ENCODE results near the gene SH3BP4. TPM values are rescaled to one million over a fixed set of nuclear protein-coding genes. Genes with fewer than 3 reads are reported as not detected.

Gene SH3BP4
- total RNA-seq, 1 experiment from 2014 or later = 19.9 TPM

DNA sequence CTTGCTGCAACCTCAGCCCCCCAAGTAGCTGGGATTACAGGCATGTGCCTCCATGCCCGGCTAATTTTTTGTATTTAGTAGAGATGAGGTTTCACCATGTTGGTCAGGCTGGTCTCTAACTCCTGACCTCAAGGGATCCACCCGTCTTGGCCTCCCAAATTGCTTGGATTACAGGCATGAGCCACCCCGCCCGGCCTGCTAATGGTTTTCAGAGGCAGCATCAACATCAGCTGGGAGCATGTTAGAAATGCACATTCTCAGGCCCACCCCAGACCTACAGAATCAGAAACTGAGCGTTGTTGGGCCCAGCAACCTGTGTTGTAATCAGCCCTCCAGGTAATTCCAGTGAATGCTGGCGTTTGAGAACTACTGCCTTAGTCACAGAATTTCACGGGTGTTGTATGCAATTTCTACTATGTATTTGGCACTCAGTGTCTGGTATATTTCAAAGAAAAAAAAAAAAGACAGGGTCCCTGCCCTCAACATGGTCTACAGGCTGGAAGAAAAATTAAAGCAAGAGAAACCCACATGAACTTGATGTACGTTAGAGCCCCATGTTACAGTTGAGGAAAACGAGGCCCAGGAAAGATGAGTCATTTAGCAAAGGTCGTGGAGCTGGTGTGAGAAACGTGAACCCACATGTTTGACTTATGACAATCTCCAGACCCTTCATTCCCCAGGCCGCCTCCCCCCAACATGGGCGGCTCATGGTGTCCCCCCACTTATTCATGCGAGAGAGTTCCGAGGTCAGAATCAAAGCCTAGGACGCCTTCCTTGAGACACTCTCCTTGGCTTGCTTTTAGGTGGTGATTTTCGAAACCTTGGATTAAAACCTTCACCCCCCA, 35.3 kb downstream of the SH3BP4 start:
- DNase-seq (ENCODE audit: low spot score) = no peak
- BruUV-seq (replicated peaks) = no TSS peak
- TF ChIP-seq, protein P1, sequence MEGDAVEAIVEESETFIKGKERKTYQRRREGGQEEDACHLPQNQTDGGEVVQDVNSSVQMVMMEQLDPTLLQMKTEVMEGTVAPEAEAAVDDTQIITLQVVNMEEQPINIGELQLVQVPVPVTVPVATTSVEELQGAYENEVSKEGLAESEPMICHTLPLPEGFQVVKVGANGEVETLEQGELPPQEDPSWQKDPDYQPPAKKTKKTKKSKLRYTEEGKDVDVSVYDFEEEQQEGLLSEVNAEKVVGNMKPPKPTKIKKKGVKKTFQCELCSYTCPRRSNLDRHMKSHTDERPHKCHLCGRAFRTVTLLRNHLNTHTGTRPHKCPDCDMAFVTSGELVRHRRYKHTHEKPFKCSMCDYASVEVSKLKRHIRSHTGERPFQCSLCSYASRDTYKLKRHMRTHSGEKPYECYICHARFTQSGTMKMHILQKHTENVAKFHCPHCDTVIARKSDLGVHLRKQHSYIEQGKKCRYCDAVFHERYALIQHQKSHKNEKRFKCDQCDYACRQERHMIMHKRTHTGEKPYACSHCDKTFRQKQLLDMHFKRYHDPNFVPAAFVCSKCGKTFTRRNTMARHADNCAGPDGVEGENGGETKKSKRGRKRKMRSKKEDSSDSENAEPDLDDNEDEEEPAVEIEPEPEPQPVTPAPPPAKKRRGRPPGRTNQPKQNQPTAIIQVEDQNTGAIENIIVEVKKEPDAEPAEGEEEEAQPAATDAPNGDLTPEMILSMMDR (conservative IDR thresholded peaks at IDR 0.05; ENCODE audit: low read depth, low read length) = no peak
- no peak for TF ChIP-seq EZH2 (IDR thresholded peaks at IDR 0.05; ENCODE audit: borderline replicate concordance, low read depth, low read length, poor library complexity, severe bottlenecking)
- POLR2A ChIA-PET (ENCODE audit: low non-redundant PET) = no interaction called here
- no peak overlapping the region for H3K4me3 ChIP-seq (ENCODE audit: low read depth, low read length, poor library complexity, severe bottlenecking)
- H3K4me1 ChIP-seq (ENCODE audit: insufficient read depth, low read length, poor library complexity, severe bottlenecking) = no peaks in the 10 kb centered on the region
- CTCF ChIA-PET = no interaction called here
- no peaks in the 10 kb centered on the region for H3K9me3 ChIP-seq (ENCODE audit: low read depth, low read length, poor library complexity, severe bottlenecking)
- no peak overlapping the region for H3K27ac ChIP-seq (ENCODE audit: low read depth, low read length, poor library complexity, severe bottlenecking)
- intact Hi-C loops (cut with micrococcal nuclease; ENCODE audit: unreplicated experiment) = no loop called here
- no peaks in the 10 kb centered on the region for H3K36me3 ChIP-seq (ENCODE audit: insufficient read depth, low read length, poor library complexity, severe bottlenecking)
- no peaks in the 10 kb centered on the region for H3K27me3 ChIP-seq (replicated peaks; ENCODE audit: insufficient read depth, low read depth, low read length, poor library complexity)

DNA sequence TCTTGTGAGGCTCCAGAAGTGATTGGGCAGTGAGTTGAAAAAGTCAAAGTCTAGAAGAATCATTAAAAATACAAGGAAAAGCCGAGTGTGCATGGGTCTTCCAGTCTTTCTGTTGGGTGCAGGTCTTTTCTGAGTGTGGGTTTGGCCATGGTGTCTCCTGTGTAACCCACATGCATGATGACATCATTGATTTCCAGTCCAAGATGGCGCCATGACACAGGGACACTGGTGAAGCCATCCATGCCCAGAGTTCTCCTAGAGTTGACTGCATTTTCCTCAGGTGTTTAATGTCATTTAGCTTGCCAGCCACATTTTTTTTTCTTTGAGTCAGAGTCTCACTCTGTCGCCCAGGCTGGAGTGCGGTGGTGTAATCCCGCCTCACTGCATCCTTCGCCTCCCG, 35.9 kb downstream of the SH3BP4 start:
- DNase-seq (ENCODE audit: low spot score) = no peak
- no TSS peak for BruUV-seq (replicated peaks)
- H3K27me3 ChIP-seq (replicated peaks; ENCODE audit: insufficient read depth, low read depth, low read length, poor library complexity) = no peaks in the 10 kb centered on the region
- no peaks in the 10 kb centered on the region for H3K36me3 ChIP-seq (ENCODE audit: insufficient read depth, low read length, poor library complexity, severe bottlenecking)
- no peak overlapping the region for H3K4me3 ChIP-seq (ENCODE audit: low read depth, low read length, poor library complexity, severe bottlenecking)
- ChIA-PET POLR2A (ENCODE audit: low non-redundant PET) (no interaction called here), CTCF (no interaction called here)
- H3K4me1 ChIP-seq (ENCODE audit: insufficient read depth, low read length, poor library complexity, severe bottlenecking) = no peaks in the 10 kb centered on the region
- intact Hi-C loops (cut with micrococcal nuclease; ENCODE audit: unreplicated experiment) = no loop called here
- H3K27ac ChIP-seq (ENCODE audit: low read depth, low read length, poor library complexity, severe bottlenecking) = no peak overlapping the region
- H3K9me3 ChIP-seq (ENCODE audit: low read depth, low read length, poor library complexity, severe bottlenecking) = no peaks in the 10 kb centered on the region
- no peak for TF ChIP-seq EZH2 (IDR thresholded peaks at IDR 0.05; ENCODE audit: borderline replicate concordance, low read depth, low read length, poor library complexity, severe bottlenecking)
- TF ChIP-seq, protein P1 (conservative IDR thresholded peaks at IDR 0.05; ENCODE audit: low read depth, low read length) = no peak

DNA sequence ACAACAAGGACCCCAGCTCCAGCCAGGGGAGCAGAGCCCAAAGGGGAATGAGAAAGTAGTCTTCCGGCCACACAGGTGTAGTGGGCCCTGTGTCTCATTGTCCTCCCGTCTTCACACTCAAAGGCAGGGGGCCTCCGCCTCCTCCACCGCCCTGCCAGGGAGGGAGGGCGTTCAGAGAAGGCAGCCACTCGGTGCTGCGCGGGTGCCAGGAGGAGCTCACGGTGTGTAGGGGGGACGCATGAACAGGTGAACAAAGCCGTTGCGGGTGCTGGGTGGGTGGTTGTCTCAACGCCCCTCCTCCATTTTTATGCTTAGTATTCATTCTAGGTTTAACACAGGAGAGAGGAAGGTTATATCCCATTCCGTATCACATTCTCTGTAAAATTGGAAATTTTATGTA, 36.7 kb downstream of the SH3BP4 start:
- Histone ChIP-seq H3K9me3 (ENCODE audit: low read depth, low read length, poor library complexity, severe bottlenecking) (no peaks in the 10 kb centered on the region), H3K4me3 (ENCODE audit: low read depth, low read length, poor library complexity, severe bottlenecking) (no peak overlapping the region), H3K36me3 (ENCODE audit: insufficient read depth, low read length, poor library complexity, severe bottlenecking) (no peaks in the 10 kb centered on the region), H3K27ac (ENCODE audit: low read depth, low read length, poor library complexity, severe bottlenecking) (no peak overlapping the region), H3K27me3 (replicated peaks; ENCODE audit: insufficient read depth, low read depth, low read length, poor library complexity) (no peaks in the 10 kb centered on the region), H3K4me1 (ENCODE audit: insufficient read depth, low read length, poor library complexity, severe bottlenecking) (no peaks in the 10 kb centered on the region)
- no peak for DNase-seq (ENCODE audit: low spot score)
- no TSS peak for BruUV-seq (replicated peaks)
- ChIA-PET POLR2A (ENCODE audit: low non-redundant PET) (no interaction called here), CTCF (no interaction called here)
- TF ChIP-seq, protein P1 (conservative IDR thresholded peaks at IDR 0.05; ENCODE audit: low read depth, low read length) = no peak
- TF ChIP-seq EZH2 (IDR thresholded peaks at IDR 0.05; ENCODE audit: borderline replicate concordance, low read depth, low read length, poor library complexity, severe bottlenecking) = no peak
- intact Hi-C loops (cut with micrococcal nuclease; ENCODE audit: unreplicated experiment) = no loop called here
